Gastroesophageal sphincter (tissue), 4 donors: ENCODE measurements around the gene SAP130. TPM values are rescaled to one million over a fixed set of nuclear protein-coding genes. Genes with fewer than 3 reads are reported as not detected.

ENCODE experiments used
- ATAC-seq: fragments of 150-250 bp; one replicate; pipeline ENCODE4 v1.9.1; 2016; ENCODE audit warnings: mild to moderate bottlenecking, moderate library complexity
- H3K27ac ChIP-seq, 4 donors: fragments of 200-600 bp; sonication (generic) in 3 of 4; 1 replicate in 3 of 4; 2 replicates in 1 of 4; pipeline ENCODE4 v1.5.1; 2016 to 2019
- H3K27me3 ChIP-seq: fragments of 200-600 bp; sonication (generic); one replicate; pipeline ENCODE4 v1.5.1; 2019
- H3K36me3 ChIP-seq, 2 donors: fragments of 200-600 bp; sonication (generic); one replicate each; pipeline ENCODE4 v1.5.1; 2019; ENCODE audit warnings: control low read depth in 1 of 2
- H3K4me1 ChIP-seq, 3 donors: fragments of 200-600 bp; sonication (generic); 1 replicate in 2 of 3; 2 replicates in 1 of 3; pipeline ENCODE4 v1.5.1; 2016 to 2019; ENCODE audit warnings: control low read depth in 2 of 3
- H3K4me3 ChIP-seq, 2 donors: fragments of 200-600 bp; sonication (generic); one replicate each; pipeline ENCODE4 v1.5.1; 2019; ENCODE audit warnings: mild to moderate bottlenecking in 1 of 2, moderate library complexity in 1 of 2
- H3K9me3 ChIP-seq, 3 donors: fragments of 200-600 bp; sonication (generic); one replicate each; pipeline ENCODE4 v1.5.1; 2017 to 2019; ENCODE audit warnings: control low read depth in 2 of 3
- CTCF ChIP-seq, 4 experiments: fragments of 200-600 bp in 2 of 4; fragments of 450-650 bp in 2 of 4; sonication (generic) in 1 of 4; IDR thresholded peaks; one replicate each; pipeline ENCODE4 v1.5.1; 2017 to 2019; ENCODE audit warnings: antibody characterized with exemption in 4 of 4, mild to moderate bottlenecking in 2 of 4, moderate library complexity in 2 of 4
- EP300 ChIP-seq: sonication (generic); formaldehyde crosslinking; IDR thresholded peaks from one replicate; pipeline ENCODE4 v1.6.1; 2017; ENCODE audit warnings: antibody characterized with exemption, mild to moderate bottlenecking
- POLR2A ChIP-seq, 2 donors: fragments of 450-650 bp; IDR thresholded peaks; one replicate each; pipeline ENCODE4 v1.6.1; 2017; ENCODE audit warnings: antibody characterized with exemption in 2 of 2, mild to moderate bottlenecking in 2 of 2, moderate library complexity in 1 of 2
- POLR2AphosphoS5 ChIP-seq: sonication (generic); formaldehyde crosslinking; IDR thresholded peaks from one replicate; pipeline ENCODE4 v1.6.1; 2017; ENCODE audit warnings: antibody characterized with exemption
- WGBS, 2 donors: methylation state at CpG; one replicate each; pipeline ENCODE4 v1.1.5; 2018; ENCODE audit warnings: low coverage in 1 of 2; 5-methylcytosine and 5-hydroxymethylcytosine counted together
- total RNA-seq, 4 donors: library from RNA; depleted of rRNA; stranded (reverse); fragments of >200 nt; gene quantifications; one replicate each; pipeline ENCODE4 v1.1.0, GENCODE V29; 2016

The SAP130 gene
- total RNA-seq, 4 donors from 2014 or later, result 6.9 to 13.4 (median 9.7) TPM

GRCh38 chr2:127950264-127950663, 77.6 kb downstream of the SAP130 start:
- no peak for ATAC-seq
- TF ChIP-seq EP300 (no peak), CTCF (IDR thresholded peaks at IDR 0.05) (no peak), POLR2AphosphoS5 (no peak), POLR2A (IDR thresholded peaks at IDR 0.05) (no peak)
- peaks cover 3 to 20% (median 5%) of the 10 kb centered on the region in 3 donors for H3K4me1 ChIP-seq
- H3K36me3 ChIP-seq, result peaks cover 4 to 74% of the 10 kb centered on the region in 2 donors
- H3K4me3 ChIP-seq, result no peak overlapping the region
- H3K27me3 ChIP-seq, result no peaks in the 10 kb centered on the region
- no peak overlapping the region for H3K27ac ChIP-seq
- 75% methylated on average over 1 of the region's 2 CpGs; no CpG with 5 or more reads in 1 of the 2 donors for WGBS, 2 donors
- no peaks in the 10 kb centered on the region for H3K9me3 ChIP-seq

- ATAC-seq, result no peak
- peaks cover 11 to 100% of the 10 kb centered on the region in 2 donors for H3K36me3 ChIP-seq
- no peak overlapping the region for H3K27ac ChIP-seq
- WGBS, 2 donors, result 83 to 95% methylated on average over 2 of the region's 2 CpGs
- TF ChIP-seq EP300 (no peak), POLR2A (IDR thresholded peaks at IDR 0.05) (no peak), POLR2AphosphoS5 (no peak), CTCF (IDR thresholded peaks at IDR 0.05) (no peak)
- no peaks in the 10 kb centered on the region for H3K4me1 ChIP-seq
- no peaks in the 10 kb centered on the region for H3K9me3 ChIP-seq
- no peak overlapping the region for H3K4me3 ChIP-seq
- H3K27me3 ChIP-seq, result no peaks in the 10 kb centered on the region
Observed at GRCh38 chr2:127945281-127945680, 82.6 kb downstream of the SAP130 start.

DNA sequence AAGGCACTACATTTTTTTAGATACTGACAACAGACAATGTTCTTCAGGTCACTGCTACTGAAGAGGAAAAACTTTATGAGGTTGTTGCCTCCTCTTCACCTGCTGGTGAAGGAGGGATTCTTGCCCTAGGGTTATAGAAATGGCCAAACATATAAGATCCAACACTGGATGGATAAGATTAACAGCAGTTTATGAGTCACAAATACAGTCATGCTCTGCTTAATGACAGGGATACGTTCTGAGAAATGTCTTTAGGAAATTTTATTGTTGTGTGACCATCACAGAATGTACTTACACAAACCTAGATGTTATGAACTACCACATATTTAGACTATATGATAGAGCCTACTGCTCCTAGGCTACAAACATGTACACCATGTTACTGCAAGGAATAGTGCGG, 84.7 kb downstream of the SAP130 start:
- no peak overlapping the region for H3K4me3 ChIP-seq
- no peak for ATAC-seq
- H3K27me3 ChIP-seq, result no peaks in the 10 kb centered on the region
- no peaks in the 10 kb centered on the region for H3K9me3 ChIP-seq
- no peak for TF ChIP-seq CTCF (IDR thresholded peaks at IDR 0.05)
- no peak for TF ChIP-seq POLR2A (IDR thresholded peaks at IDR 0.05)
- TF ChIP-seq EP300, result no peak
- no peak for TF ChIP-seq POLR2AphosphoS5
- peaks cover 10 to 81% of the 10 kb centered on the region in 2 donors for H3K36me3 ChIP-seq
- WGBS, 2 donors, result 71 to 79% methylated on average over 2 of the region's 2 CpGs
- no peak overlapping the region for H3K27ac ChIP-seq
- no peaks in the 10 kb centered on the region for H3K4me1 ChIP-seq

DNA sequence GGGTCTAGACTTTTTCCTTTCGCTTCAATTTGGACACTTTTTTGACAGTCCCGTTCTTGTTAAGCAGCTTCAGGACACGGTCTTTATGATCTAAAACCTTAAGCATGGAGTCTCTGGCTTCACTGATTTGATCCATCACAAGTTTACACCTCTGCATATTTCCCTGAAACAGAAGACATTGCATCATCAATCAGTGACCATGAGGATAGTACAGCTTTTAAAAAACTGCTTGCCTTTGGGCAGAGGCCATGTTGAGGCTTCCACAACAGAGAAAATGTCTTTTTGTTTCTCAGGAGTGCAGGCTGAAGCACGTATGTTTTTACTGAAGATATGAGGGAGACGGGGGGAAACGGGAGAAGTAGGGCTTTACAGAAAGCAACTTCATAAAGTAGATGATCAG, 85.9 kb downstream of the SAP130 start:
- no peak for ATAC-seq
- WGBS, 2 donors, result 88 to 89% methylated on average over 3 to 6 of the region's 6 CpGs
- no peak overlapping the region for H3K4me3 ChIP-seq
- no peaks in the 10 kb centered on the region for H3K4me1 ChIP-seq
- no peaks in the 10 kb centered on the region for H3K27me3 ChIP-seq
- H3K9me3 ChIP-seq, result no peaks in the 10 kb centered on the region
- H3K36me3 ChIP-seq, result peaks cover 10 to 69% of the 10 kb centered on the region in 2 donors
- no peak overlapping the region for H3K27ac ChIP-seq
- TF ChIP-seq CTCF (IDR thresholded peaks at IDR 0.05) (no peak), EP300 (no peak), POLR2A (IDR thresholded peaks at IDR 0.05) (no peak), POLR2AphosphoS5 (no peak)

DNA sequence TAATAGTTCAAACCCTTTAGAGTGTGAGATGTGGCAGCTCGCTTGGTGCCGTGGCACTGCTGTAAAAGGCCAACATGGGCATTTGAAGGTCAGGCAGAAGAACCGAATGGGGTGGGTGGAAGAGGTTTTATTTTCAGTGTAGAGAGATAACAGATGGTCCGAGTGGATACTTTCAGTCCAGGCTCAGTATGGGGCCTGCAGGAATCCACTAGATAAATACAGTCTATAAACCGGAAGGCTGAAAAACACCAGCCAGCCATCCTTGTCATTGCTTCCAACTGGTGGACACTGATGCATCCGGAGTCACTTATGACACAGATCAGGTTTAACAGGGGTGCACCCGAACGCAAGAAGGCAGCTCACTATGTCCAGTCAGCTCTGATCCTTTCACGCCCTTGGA, 86.4 kb downstream of the SAP130 start:
- Histone ChIP-seq H3K27me3 (no peaks in the 10 kb centered on the region), H3K36me3 (peaks cover 10 to 63% of the 10 kb centered on the region in 2 donors), H3K4me3 (no peak overlapping the region), H3K9me3 (no peaks in the 10 kb centered on the region), H3K4me1 (no peaks in the 10 kb centered on the region), H3K27ac (no peak overlapping the region)
- ATAC-seq, result no peak
- 91 to 93% methylated on average over 9 of the region's 9 CpGs for WGBS, 2 donors
- TF ChIP-seq POLR2AphosphoS5 (no peak), EP300 (no peak), POLR2A (IDR thresholded peaks at IDR 0.05) (no peak), CTCF (IDR thresholded peaks at IDR 0.05) (no peak)
